Activated naive CD8-positive, alpha-beta T cell treated with anti-CD3 and anti-CD28 coated beads, Interleukin-2, amount 10 ng/mL, durations not matched to agents 7 days and 5 days (primary cell): ENCODE measurements around the gene FADS2. TPM values are rescaled to one million over a fixed set of nuclear protein-coding genes. Genes with fewer than 3 reads are reported as not detected.

Experiments
- ATAC-seq: fragments of 150-1000 bp; cut with Tn5 transposase; one replicate; pipeline ENCODE4 v1.10.0; 2021; ENCODE audit warnings: low read depth, moderate library complexity
- POLR2A ChIA-PET: fragments of 350-600 bp; sonication (Branson Sonifier 250); formaldehyde crosslinking; loops from one replicate; lab custom pipeline; 2021; ENCODE audit warnings: antibody characterized with exemption; lab: Charles Lee
- DNase-seq: peaks from one replicate; pipeline ENCODE4 v3.0.0; 2021
- H3K27ac Mint-ChIP-seq: one replicate; pipeline ENCODE4 v1.8.0; 2022; ENCODE audit warnings: mild to moderate bottlenecking, mixed read lengths
- H3K27me3 Mint-ChIP-seq: one replicate; pipeline ENCODE4 v1.8.0; 2022; ENCODE audit warnings: mild to moderate bottlenecking, moderate library complexity, mixed read lengths
- H3K36me3 Mint-ChIP-seq: one replicate; pipeline ENCODE4 v1.8.0; 2021; ENCODE audit warnings: mild to moderate bottlenecking, mixed read lengths
- H3K4me1 Mint-ChIP-seq: one replicate; pipeline ENCODE4 v1.8.0; 2021; ENCODE audit warnings: mixed read lengths
- H3K4me3 Mint-ChIP-seq: one replicate; pipeline ENCODE4 v1.8.0; 2022; ENCODE audit warnings: mild to moderate bottlenecking, moderate library complexity, mixed read lengths
- H3K9me3 Mint-ChIP-seq: one replicate; pipeline ENCODE4 v1.8.0; 2021; ENCODE audit warnings: mixed read lengths
- microRNA-seq: library from miRNA; unstranded; fragments of <30 nt; microRNA quantifications from one replicate; pipeline ENCODE4 v1.2.0, GENCODE V29; 2022
- total RNA-seq, 2 experiments: library from RNA; stranded (reverse); gene quantifications; one replicate each; pipeline ENCODE4 v1.2.3, GENCODE V29; 2021

FADS2 gene
- total RNA-seq, 2 experiments from 2014 or later: 245 to 280 TPM

- peaks cover 45% of the 10 kb centered on the region for H3K27me3 Mint-ChIP-seq
- no peak overlapping the region for H3K27ac Mint-ChIP-seq
- ATAC-seq: no peak
- POLR2A ChIA-PET: no interaction called here
- DNase-seq: no peak
- peaks cover 7% of the 10 kb centered on the region for H3K4me1 Mint-ChIP-seq
- no peaks in the 10 kb centered on the region for H3K36me3 Mint-ChIP-seq
- peak overlapping the region; percentile 8 for H3K4me3 Mint-ChIP-seq
- H3K9me3 Mint-ChIP-seq: no peaks in the 10 kb centered on the region
These were observed 88.7 kb downstream of the FADS2 start for GRCh38 chr11:61916737-61917333.

Small RNAs within 50 kb of the gene (microRNA-seq; reads per million reads assigned to microRNA genes)
- gene MIR6746: not detected

Other genes with a start within 250 kb of the FADS2 start
- not detected for gene SYT7, start 247.2 kb upstream of the FADS2 start, total RNA-seq
- gene DAGLA, start 147.9 kb upstream of the FADS2 start, total RNA-seq: under 1 TPM; 0.08 to 0.14 TPM
- 1 to 10 TPM; 3.4 TPM for gene MYRF, start 75.7 kb upstream of the FADS2 start, total RNA-seq
- 100 to 1,000 TPM; 127 to 140 TPM for gene TMEM258, start 35.7 kb upstream of the FADS2 start, total RNA-seq
- 10 to 100 TPM; 87.1 to 88.7 TPM for gene FEN1, start 35.4 kb upstream of the FADS2 start, total RNA-seq
- 10 to 100 TPM; 53.2 to 54.7 TPM for gene FADS1, start 11.3 kb upstream of the FADS2 start, total RNA-seq
- 1 to 10 TPM; 4.7 TPM for gene FADS3, start 63.2 kb downstream of the FADS2 start, total RNA-seq
- gene RAB3IL1, start 89.3 kb downstream of the FADS2 start, total RNA-seq: 1 to 10 TPM in 1 of 2 experiments, under 1 TPM in 1; 0.28 to 1.6 TPM
- under 1 TPM; 0.20 to 0.30 TPM for gene BEST1, start 122.1 kb downstream of the FADS2 start, total RNA-seq
- gene FTH1, start 139.3 kb downstream of the FADS2 start, total RNA-seq: 100 to 1,000 TPM; 793 to 808 TPM